ENCODE data around the gene CLIC1. TPM values are rescaled to one million over a fixed set of nuclear protein-coding genes. Genes with fewer than 3 reads are reported as not detected.

The CLIC1 gene
- total and polyA plus RNA-seq, 2 donors (not counting 1 experiment from before 2014, with no cell fraction given) = 216 to 290 TPM

DNA sequence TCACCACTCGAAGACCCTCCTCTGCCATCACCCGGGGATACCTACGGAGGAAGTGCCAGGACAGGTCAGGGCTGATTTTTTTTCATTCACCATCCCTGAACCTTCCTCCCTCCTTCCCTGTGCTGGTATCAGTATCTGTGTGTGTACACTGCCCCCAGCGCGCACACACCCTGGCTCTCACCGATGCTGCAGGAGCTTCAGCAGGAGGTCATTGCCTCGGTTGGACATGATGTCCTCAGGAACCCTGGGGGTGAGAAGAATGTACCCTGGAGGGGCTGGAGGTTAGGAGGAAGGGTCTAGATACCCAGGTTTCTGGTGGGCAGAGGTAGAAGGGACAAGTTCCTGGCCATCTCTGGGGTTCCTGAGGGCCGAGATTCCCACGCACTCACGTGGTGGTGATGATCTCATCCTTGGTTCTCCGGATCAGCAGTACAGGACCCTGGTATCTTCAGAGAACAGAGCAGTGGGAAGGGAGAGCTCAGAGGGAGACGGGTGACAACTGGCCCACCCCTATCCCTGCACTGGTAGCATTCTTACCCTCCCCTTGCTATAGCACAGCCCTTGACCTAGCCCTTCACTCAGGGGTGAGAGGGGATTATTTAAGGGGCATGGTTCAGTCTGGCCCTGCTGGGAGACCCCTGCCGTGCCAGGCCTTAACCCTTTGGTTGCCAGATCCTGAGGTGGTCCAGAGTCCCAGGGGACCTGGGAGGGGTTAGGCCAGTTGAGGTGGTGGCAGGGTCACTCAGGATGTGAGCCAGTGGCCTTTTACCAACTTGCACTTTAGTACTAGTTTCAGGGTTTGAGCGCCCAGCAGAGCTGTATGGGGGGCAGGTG is 48.3 kb downstream of the CLIC1 start:
- Histone ChIP-seq H3K79me2 (ENCODE audit: control insufficient read depth, insufficient read depth, low read length) (no peaks in the 10 kb centered on the region), H4K20me1 (ENCODE audit: control insufficient read depth, insufficient read depth, low read length, poor library complexity, severe bottlenecking) (no peaks in the 10 kb centered on the region), H3K36me3 (replicated peaks in 1 of 2; ENCODE audit: control extremely low read depth in 1 of 2, control insufficient read depth in 1 of 2, extremely low read depth in 1 of 2, insufficient read depth in 2 of 2, low read length in 1 of 2) (peaks cover 0 to 70% of the 10 kb centered on the region in 2 experiments), H3K9ac (ENCODE audit: low read length) (no peak overlapping the region), H3K4me3 (ENCODE audit: control extremely low read depth in 1 of 5, extremely low read depth in 1 of 5, insufficient read depth in 1 of 5, low read depth in 2 of 5, low read length in 4 of 5) (no peak overlapping the region), H3K9me3 (ENCODE audit: control extremely low read depth in 1 of 3, control insufficient read depth in 2 of 3, insufficient read depth in 1 of 3, low read length in 2 of 3) (no peaks in the 10 kb centered on the region), H3K4me2 (replicated peaks; ENCODE audit: low read depth, low read length, poor library complexity, severe bottlenecking) (no peak overlapping the region), H3K27ac (ENCODE audit: low read length in 2 of 2) (no peak overlapping the region), H2AFZ (ENCODE audit: insufficient read depth, low read depth, low read length, poor library complexity, severe bottlenecking) (no peak overlapping the region), H3K27me3 (replicated peaks in 1 of 4; ENCODE audit: control extremely low read depth in 1 of 4, control insufficient read depth in 3 of 4, insufficient read depth in 4 of 4, low read length in 3 of 4) (no peaks in the 10 kb centered on the region), H3K4me1 (ENCODE audit: control insufficient read depth in 2 of 2, insufficient read depth in 2 of 2, low read length in 2 of 2) (peaks cover 11 to 22% of the 10 kb centered on the region in 2 donors)
- 99% methylated on average over 9 of the region's 14 CpGs for WGBS (ENCODE audit: insufficient coverage)
- H3K27ac Mint-ChIP-seq = no peak overlapping the region
- no peaks in the 10 kb centered on the region for H3K9me3 Mint-ChIP-seq (ENCODE audit: insufficient read depth)
- no peak for ATAC-seq (ENCODE audit: low read depth)
- H3K27me3 Mint-ChIP-seq = no peaks in the 10 kb centered on the region
- ChIA-PET POLR2A (no interaction called here), CTCF (no interaction called here)
- intact Hi-C loops (cut with micrococcal nuclease) = no loop called here
- TF ChIP-seq CTCF (IDR thresholded peaks at IDR 0.05) (no peak), EZH2 (IDR thresholded peaks at IDR 0.05; ENCODE audit: borderline replicate concordance, insufficient read depth, low read depth, low read length, poor library complexity, severe bottlenecking) (no peak)
- no peak for DNase-seq
- peaks cover 20% of the 10 kb centered on the region for H3K4me1 Mint-ChIP-seq
- H3K4me3 Mint-ChIP-seq = no peak overlapping the region

DNA sequence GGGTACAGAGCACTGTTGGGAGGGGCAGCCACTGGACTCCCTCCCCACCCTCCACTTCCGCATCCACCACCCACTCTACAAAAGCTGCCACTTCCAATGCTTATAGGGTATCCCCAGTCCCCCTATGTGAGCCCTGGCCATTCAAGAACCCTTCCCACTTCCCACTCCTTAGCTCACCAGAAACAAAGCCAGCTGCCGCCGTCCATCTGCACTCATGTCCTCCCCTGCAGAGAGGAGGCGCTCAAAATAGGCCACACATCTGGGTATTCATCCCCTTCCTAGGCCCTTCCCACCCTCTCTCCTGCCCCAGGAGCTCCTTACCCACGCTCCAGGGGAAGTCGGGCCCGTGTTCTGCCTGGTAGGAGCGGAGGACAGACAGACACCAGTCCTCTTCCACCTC is 49.0 kb downstream of the CLIC1 start:
- no peak overlapping the region for H3K4me3 ChIP-seq (ENCODE audit: control extremely low read depth in 1 of 5, extremely low read depth in 1 of 5, insufficient read depth in 1 of 5, low read depth in 2 of 5, low read length in 4 of 5)
- no peaks in the 10 kb centered on the region for H4K20me1 ChIP-seq (ENCODE audit: control insufficient read depth, insufficient read depth, low read length, poor library complexity, severe bottlenecking)
- no peaks in the 10 kb centered on the region for H3K9me3 ChIP-seq (ENCODE audit: control extremely low read depth in 1 of 3, control insufficient read depth in 2 of 3, insufficient read depth in 1 of 3, low read length in 2 of 3)
- peaks cover 14 to 27% of the 10 kb centered on the region in 2 donors for H3K4me1 ChIP-seq (ENCODE audit: control insufficient read depth in 2 of 2, insufficient read depth in 2 of 2, low read length in 2 of 2)
- no peak overlapping the region for H3K9ac ChIP-seq (ENCODE audit: low read length)
- no peak for ATAC-seq (ENCODE audit: low read depth)
- intact Hi-C loops (cut with micrococcal nuclease) = no loop called here
- H3K4me1 Mint-ChIP-seq = peaks cover 21% of the 10 kb centered on the region
- no peak overlapping the region for H3K27ac ChIP-seq (ENCODE audit: low read length in 2 of 2)
- no peak for DNase-seq
- H3K36me3 ChIP-seq (replicated peaks in 1 of 2; ENCODE audit: control extremely low read depth in 1 of 2, control insufficient read depth in 1 of 2, extremely low read depth in 1 of 2, insufficient read depth in 2 of 2, low read length in 1 of 2) = peaks cover 0 to 63% of the 10 kb centered on the region in 2 experiments
- POLR2A ChIA-PET = interaction anchor here (0.6 kb wide), 1 partner anchor 12 kb away, joined by 4 read pairs; no protein-coding TSS in a partner anchor
- H2AFZ ChIP-seq (ENCODE audit: insufficient read depth, low read depth, low read length, poor library complexity, severe bottlenecking) = no peak overlapping the region
- H3K27me3 ChIP-seq (replicated peaks in 1 of 4; ENCODE audit: control extremely low read depth in 1 of 4, control insufficient read depth in 3 of 4, insufficient read depth in 4 of 4, low read length in 3 of 4) = no peaks in the 10 kb centered on the region
- TF ChIP-seq EZH2 (IDR thresholded peaks at IDR 0.05; ENCODE audit: borderline replicate concordance, insufficient read depth, low read depth, low read length, poor library complexity, severe bottlenecking) (no peak), CTCF (IDR thresholded peaks at IDR 0.05) (no peak)
- no peak overlapping the region for H3K4me3 Mint-ChIP-seq
- CTCF ChIA-PET = interaction anchor here (0.6 to 1.4 kb wide), 3 partner anchors 8 to 143 kb away, joined by 3 to 6 read pairs (median 4); no protein-coding TSS in a partner anchor
- no peaks in the 10 kb centered on the region for H3K79me2 ChIP-seq (ENCODE audit: control insufficient read depth, insufficient read depth, low read length)
- no peak overlapping the region for H3K27ac Mint-ChIP-seq
- no peaks in the 10 kb centered on the region for H3K27me3 Mint-ChIP-seq
- H3K4me2 ChIP-seq (replicated peaks; ENCODE audit: low read depth, low read length, poor library complexity, severe bottlenecking) = no peak overlapping the region
- WGBS (ENCODE audit: insufficient coverage) = 97% methylated on average over 6 of the region's 8 CpGs
- H3K9me3 Mint-ChIP-seq (ENCODE audit: insufficient read depth) = no peaks in the 10 kb centered on the region
